AG10803 (cell line): ENCODE measurements around the gene SLFN14.
"Not testable (repeated sequence)": the region's sequence is repeated elsewhere in the genome, so short reads cannot be mapped to it uniquely, and the experiment has no call there.

ENCODE experiments used
- DNase-seq: peaks from one replicate; pipeline ENCODE4 v3.0.0; 2010; ENCODE audit warnings: low read depth
- H3K4me3 ChIP-seq: 2 replicates; pipeline ENCODE4 v1.5.1; 2011; ENCODE audit warnings: mild to moderate bottlenecking, low read length, control low read depth
- TF ChIP-seq, protein P1 (sequence below): conservative IDR thresholded peaks from 2 replicates; pipeline ENCODE4 v1.5.1; 2011; ENCODE audit warnings: mild to moderate bottlenecking, low read length, control low read depth, inconsistent platforms

Gene SLFN14

GRCh38 chr17:35521150-35521549, 39.5 kb downstream of the SLFN14 start:
- no peak overlapping the region for H3K4me3 ChIP-seq
- no peak for DNase-seq
- TF ChIP-seq, protein P1, sequence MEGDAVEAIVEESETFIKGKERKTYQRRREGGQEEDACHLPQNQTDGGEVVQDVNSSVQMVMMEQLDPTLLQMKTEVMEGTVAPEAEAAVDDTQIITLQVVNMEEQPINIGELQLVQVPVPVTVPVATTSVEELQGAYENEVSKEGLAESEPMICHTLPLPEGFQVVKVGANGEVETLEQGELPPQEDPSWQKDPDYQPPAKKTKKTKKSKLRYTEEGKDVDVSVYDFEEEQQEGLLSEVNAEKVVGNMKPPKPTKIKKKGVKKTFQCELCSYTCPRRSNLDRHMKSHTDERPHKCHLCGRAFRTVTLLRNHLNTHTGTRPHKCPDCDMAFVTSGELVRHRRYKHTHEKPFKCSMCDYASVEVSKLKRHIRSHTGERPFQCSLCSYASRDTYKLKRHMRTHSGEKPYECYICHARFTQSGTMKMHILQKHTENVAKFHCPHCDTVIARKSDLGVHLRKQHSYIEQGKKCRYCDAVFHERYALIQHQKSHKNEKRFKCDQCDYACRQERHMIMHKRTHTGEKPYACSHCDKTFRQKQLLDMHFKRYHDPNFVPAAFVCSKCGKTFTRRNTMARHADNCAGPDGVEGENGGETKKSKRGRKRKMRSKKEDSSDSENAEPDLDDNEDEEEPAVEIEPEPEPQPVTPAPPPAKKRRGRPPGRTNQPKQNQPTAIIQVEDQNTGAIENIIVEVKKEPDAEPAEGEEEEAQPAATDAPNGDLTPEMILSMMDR: no peak

GRCh38 chr17:35519906-35520442, 40.6 kb downstream of the SLFN14 start:
- DNase-seq: no peak
- H3K4me3 ChIP-seq: no peak overlapping the region
- TF ChIP-seq, protein P1: no peak

- DNase-seq: no peak
- TF ChIP-seq, protein P1: no peak
- H3K4me3 ChIP-seq: no peak overlapping the region
These were observed 41.2 kb downstream of the SLFN14 start for GRCh38 chr17:35519439-35519838.

DNA sequence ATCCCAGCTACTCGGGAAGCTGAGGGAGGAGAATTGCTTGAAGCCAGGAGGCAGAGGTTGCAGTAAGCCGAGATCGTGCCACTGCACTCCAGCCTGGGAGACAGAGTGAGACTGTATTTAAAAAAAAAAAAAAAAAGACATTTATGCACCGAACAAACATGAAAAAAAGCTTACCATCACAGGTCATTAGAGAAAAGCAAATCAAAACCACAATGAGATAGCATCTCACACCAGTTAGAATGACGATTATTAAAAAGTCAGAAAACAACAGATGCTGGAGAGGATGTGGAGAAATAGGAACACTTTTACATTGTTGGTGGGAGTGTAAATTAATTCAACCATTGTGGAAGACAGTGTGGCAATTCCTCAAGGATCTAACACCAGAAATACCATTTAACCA, 42.2 kb downstream of the SLFN14 start:
- not testable (repeated sequence) for H3K4me3 ChIP-seq, DNase-seq

DNA sequence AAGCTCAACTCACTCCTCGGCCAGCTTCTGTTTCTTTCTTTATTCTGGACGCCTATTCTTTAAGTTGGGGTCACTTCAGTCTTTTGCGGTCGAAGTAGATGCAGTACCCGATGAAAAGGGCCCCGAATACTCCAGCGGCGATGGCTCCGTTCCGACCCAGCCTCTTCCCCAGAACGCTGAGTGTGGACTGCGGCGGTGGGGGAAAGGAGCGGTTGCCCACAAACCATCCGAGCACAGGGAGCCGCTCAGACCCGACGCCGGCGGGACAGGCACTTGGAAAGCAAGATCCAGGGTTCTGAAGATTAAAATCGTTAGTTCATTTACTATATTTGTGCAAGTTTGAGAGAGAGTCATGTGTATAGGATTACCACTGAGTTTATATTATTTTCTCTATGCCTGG, 45.6 kb downstream of the SLFN14 start:
- H3K4me3 ChIP-seq: no peak overlapping the region
- DNase-seq: no peak
- TF ChIP-seq, protein P1: no peak

DNA sequence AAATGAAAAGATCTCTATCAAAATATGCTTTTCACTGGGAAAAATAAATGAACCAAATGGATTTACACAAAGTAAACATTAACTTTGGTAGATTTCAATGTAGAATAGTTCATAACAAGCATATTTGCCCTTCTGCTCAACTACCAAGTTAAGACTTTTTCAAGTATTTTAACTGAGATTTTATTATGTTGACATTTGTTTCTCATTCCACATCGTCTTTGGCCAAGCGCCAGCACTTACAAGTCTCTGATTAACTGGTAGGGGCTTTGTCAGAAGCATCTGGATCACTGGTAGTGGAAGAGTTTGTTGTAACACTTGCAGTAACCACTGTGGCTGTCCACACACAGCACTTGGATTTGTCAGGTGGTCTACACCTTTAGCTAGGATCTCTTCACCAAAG, 46.1 kb downstream of the SLFN14 start:
- TF ChIP-seq, protein P1: no peak
- DNase-seq: no peak
- no peak overlapping the region for H3K4me3 ChIP-seq
